Liver (tissue), 9 donors: ENCODE measurements around the gene EPB41L1. TPM values are rescaled to one million over a fixed set of nuclear protein-coding genes. Genes with fewer than 3 reads are reported as not detected.

Source experiments
- DNase-seq: peaks from one replicate; pipeline ENCODE4 v3.0.0-alpha.2; 2017; ENCODE audit warnings: low spot score
- H3K27ac ChIP-seq, 2 donors: one replicate each; pipeline ENCODE4 v1.7.0; 2013; ENCODE audit warnings: inconsistent platforms in 2 of 2, low read length in 2 of 2, control low read depth in 1 of 2, low read depth in 1 of 2, mild to moderate bottlenecking in 1 of 2
- H3K27me3 ChIP-seq, 4 donors: one replicate each; pipeline versions ENCODE4 v1.6.1 to v1.7.0; 2013; ENCODE audit warnings: low read length in 3 of 4, inconsistent platforms in 1 of 4, mild to moderate bottlenecking in 1 of 4, moderate library complexity in 1 of 4; ENCODE audit not compliant: control insufficient read depth in 4 of 4, insufficient read depth in 4 of 4
- H3K36me3 ChIP-seq, 4 donors: one replicate each; pipeline versions ENCODE4 v1.6.1 to v1.7.0; 2013; ENCODE audit warnings: low read length in 3 of 4, mild to moderate bottlenecking in 3 of 4, low read depth in 1 of 4, moderate library complexity in 1 of 4; ENCODE audit not compliant: control insufficient read depth in 4 of 4, insufficient read depth in 3 of 4
- H3K4me1 ChIP-seq, 4 donors: one replicate each; pipeline versions ENCODE4 v1.6.1 to v1.7.0; 2013; ENCODE audit warnings: low read length in 3 of 4, mild to moderate bottlenecking in 3 of 4, moderate library complexity in 1 of 4; ENCODE audit not compliant: control insufficient read depth in 4 of 4, insufficient read depth in 4 of 4
- H3K4me3 ChIP-seq, 3 donors: one replicate each; pipeline versions ENCODE4 v1.6.1 to v1.7.0; 2013; ENCODE audit warnings: low read length in 3 of 3, control low read depth in 1 of 3, low read depth in 1 of 3, mild to moderate bottlenecking in 1 of 3
- H3K9ac ChIP-seq, 2 donors: one replicate each; pipeline ENCODE4 v1.7.0; 2013; ENCODE audit warnings: low read length in 2 of 2, mild to moderate bottlenecking in 2 of 2, moderate library complexity in 2 of 2, control low read depth in 1 of 2, low read depth in 1 of 2
- H3K9me3 ChIP-seq, 4 donors: one replicate each; pipeline versions ENCODE4 v1.6.1 to v1.7.0; 2013; ENCODE audit warnings: low read length in 3 of 4; ENCODE audit not compliant: control insufficient read depth in 4 of 4
- FOXA1 ChIP-seq: IDR thresholded peaks from 2 replicates; pipeline ENCODE4 v1.6.1; 2016; ENCODE audit warnings: antibody characterized with exemption
- GABPA ChIP-seq, 2 donors: IDR thresholded peaks in 1 of 2; conservative IDR thresholded peaks in 1 of 2; 2 replicates each; pipeline ENCODE4 v1.6.1; 2016; ENCODE audit warnings: antibody characterized with exemption in 2 of 2, mild to moderate bottlenecking in 1 of 2, moderate library complexity in 1 of 2
- HNF4G ChIP-seq: IDR thresholded peaks from 2 replicates; pipeline ENCODE4 v1.6.1; 2016; ENCODE audit warnings: antibody characterized with exemption
- NR2F2 ChIP-seq: IDR thresholded peaks from 2 replicates; pipeline ENCODE4 v1.6.1; 2016; ENCODE audit warnings: antibody characterized with exemption
- RAD21 ChIP-seq, 2 donors: IDR thresholded peaks; 2 replicates each; pipeline ENCODE4 v1.6.1; 2016; ENCODE audit warnings: antibody characterized with exemption in 2 of 2, mild to moderate bottlenecking in 2 of 2
- TAF1 ChIP-seq: conservative IDR thresholded peaks from 2 replicates; pipeline ENCODE4 v1.6.1; 2016; ENCODE audit warnings: antibody characterized with exemption, mild to moderate bottlenecking
- YY1 ChIP-seq: IDR thresholded peaks from 2 replicates; pipeline ENCODE4 v1.6.1; 2016; ENCODE audit warnings: antibody characterized with exemption, mild to moderate bottlenecking
- WGBS: extraction: QIAGEN DNeasy Blood & Tissue Kit; methylation state at CpG from one replicate; pipeline ENCODE4 v1.1.7; 2013; 5-methylcytosine and 5-hydroxymethylcytosine counted together
- polyA plus RNA-seq, 2 donors: library from polyadenylated mRNA; stranded (reverse) in 1 of 2; unstranded in 1 of 2; fragments of 200-250 nt in 1 of 2; fragments of >200 nt in 1 of 2; fragmentation: Nextera tagmentation in 1 of 2; extraction: Ambion mirVana in 1 of 2; gene quantifications; one replicate each; pipeline versions ENCODE4 v1.2.1 to v1.2.3, GENCODE V29; 2013 to 2015
- total RNA-seq, 2 donors: library from RNA; depleted of rRNA; stranded (reverse); fragments of >200 nt; gene quantifications; one replicate each; pipeline ENCODE4 v1.2.3, GENCODE V29; 2014
- TF ChIP-seq, protein P1 (sequence below): fragments of 150-350 bp; IDR thresholded peaks from 2 replicates; pipeline ENCODE4 v1.5.1; 2017; ENCODE audit warnings: improper control_type of control experiment, low read depth, low read length; ENCODE audit not compliant: missing input control
- TF ChIP-seq, protein P2 (sequence below): IDR thresholded peaks from 2 replicates; pipeline ENCODE4 v1.6.1; 2016; ENCODE audit warnings: antibody characterized with exemption, mild to moderate bottlenecking
- TF ChIP-seq, protein P3 (sequence below): IDR thresholded peaks from 2 replicates; pipeline ENCODE4 v1.6.1; 2016; ENCODE audit warnings: antibody characterized with exemption
- TF ChIP-seq, protein P4 (sequence below): IDR thresholded peaks from 2 replicates; pipeline ENCODE4 v1.6.1; 2016; ENCODE audit warnings: antibody characterized with exemption
- donor health status: healthy.
- donor health status: healthy.
- donor health status: healthy.
- donor health status: healthy.
- donor health status: healthy.

EPB41L1 gene
- total and polyA plus RNA-seq, 4 donors, result 2.4 to 11.9 (median 4.3) TPM

DNA sequence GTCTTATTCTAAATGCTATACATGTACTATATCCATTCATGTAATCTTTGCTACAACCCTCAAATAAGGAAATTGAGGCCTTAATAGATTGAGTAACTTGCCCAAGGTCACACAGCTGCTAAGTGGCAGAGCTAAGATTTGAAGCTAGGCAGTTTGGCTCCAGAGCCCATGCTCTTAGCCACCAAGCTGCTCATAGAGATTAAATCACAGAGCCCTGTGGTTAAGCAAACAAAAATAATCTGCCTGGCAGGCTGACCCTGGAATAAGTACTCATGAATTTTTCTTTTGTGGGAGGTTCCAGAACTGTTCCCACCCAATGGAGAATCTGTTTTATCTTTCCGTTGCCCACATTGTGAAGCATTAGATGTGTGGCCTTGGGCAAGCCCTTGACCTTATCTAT lies 89.2 kb downstream of the EPB41L1 start:
- Histone ChIP-seq H3K36me3 (peaks cover 9 to 66% (median 51%) of the 10 kb centered on the region in 4 donors), H3K27ac (no peak overlapping the region), H3K9me3 (no peaks in the 10 kb centered on the region), H3K27me3 (no peaks in the 10 kb centered on the region), H3K9ac (no peak overlapping the region), H3K4me3 (no peak overlapping the region), H3K4me1 (peaks cover 0 to 2% (median 1%) of the 10 kb centered on the region in 4 donors)
- 85% methylated on average over 1 of the region's 1 CpG for WGBS
- TF ChIP-seq FOXA1, result no peak
- no peak for TF ChIP-seq HNF4G
- TF ChIP-seq, protein P1, sequence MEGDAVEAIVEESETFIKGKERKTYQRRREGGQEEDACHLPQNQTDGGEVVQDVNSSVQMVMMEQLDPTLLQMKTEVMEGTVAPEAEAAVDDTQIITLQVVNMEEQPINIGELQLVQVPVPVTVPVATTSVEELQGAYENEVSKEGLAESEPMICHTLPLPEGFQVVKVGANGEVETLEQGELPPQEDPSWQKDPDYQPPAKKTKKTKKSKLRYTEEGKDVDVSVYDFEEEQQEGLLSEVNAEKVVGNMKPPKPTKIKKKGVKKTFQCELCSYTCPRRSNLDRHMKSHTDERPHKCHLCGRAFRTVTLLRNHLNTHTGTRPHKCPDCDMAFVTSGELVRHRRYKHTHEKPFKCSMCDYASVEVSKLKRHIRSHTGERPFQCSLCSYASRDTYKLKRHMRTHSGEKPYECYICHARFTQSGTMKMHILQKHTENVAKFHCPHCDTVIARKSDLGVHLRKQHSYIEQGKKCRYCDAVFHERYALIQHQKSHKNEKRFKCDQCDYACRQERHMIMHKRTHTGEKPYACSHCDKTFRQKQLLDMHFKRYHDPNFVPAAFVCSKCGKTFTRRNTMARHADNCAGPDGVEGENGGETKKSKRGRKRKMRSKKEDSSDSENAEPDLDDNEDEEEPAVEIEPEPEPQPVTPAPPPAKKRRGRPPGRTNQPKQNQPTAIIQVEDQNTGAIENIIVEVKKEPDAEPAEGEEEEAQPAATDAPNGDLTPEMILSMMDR, result no peak
- TF ChIP-seq, protein P2, sequence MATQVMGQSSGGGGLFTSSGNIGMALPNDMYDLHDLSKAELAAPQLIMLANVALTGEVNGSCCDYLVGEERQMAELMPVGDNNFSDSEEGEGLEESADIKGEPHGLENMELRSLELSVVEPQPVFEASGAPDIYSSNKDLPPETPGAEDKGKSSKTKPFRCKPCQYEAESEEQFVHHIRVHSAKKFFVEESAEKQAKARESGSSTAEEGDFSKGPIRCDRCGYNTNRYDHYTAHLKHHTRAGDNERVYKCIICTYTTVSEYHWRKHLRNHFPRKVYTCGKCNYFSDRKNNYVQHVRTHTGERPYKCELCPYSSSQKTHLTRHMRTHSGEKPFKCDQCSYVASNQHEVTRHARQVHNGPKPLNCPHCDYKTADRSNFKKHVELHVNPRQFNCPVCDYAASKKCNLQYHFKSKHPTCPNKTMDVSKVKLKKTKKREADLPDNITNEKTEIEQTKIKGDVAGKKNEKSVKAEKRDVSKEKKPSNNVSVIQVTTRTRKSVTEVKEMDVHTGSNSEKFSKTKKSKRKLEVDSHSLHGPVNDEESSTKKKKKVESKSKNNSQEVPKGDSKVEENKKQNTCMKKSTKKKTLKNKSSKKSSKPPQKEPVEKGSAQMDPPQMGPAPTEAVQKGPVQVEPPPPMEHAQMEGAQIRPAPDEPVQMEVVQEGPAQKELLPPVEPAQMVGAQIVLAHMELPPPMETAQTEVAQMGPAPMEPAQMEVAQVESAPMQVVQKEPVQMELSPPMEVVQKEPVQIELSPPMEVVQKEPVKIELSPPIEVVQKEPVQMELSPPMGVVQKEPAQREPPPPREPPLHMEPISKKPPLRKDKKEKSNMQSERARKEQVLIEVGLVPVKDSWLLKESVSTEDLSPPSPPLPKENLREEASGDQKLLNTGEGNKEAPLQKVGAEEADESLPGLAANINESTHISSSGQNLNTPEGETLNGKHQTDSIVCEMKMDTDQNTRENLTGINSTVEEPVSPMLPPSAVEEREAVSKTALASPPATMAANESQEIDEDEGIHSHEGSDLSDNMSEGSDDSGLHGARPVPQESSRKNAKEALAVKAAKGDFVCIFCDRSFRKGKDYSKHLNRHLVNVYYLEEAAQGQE, result no peak
- no peak for TF ChIP-seq GABPA (IDR thresholded peaks at IDR 0.05 in 1 of 2, conservative IDR thresholded peaks at IDR 0.05 in 1 of 2)
- TF ChIP-seq RAD21 (IDR thresholded peaks at IDR 0.05), result no peak
- TF ChIP-seq, protein P3, sequence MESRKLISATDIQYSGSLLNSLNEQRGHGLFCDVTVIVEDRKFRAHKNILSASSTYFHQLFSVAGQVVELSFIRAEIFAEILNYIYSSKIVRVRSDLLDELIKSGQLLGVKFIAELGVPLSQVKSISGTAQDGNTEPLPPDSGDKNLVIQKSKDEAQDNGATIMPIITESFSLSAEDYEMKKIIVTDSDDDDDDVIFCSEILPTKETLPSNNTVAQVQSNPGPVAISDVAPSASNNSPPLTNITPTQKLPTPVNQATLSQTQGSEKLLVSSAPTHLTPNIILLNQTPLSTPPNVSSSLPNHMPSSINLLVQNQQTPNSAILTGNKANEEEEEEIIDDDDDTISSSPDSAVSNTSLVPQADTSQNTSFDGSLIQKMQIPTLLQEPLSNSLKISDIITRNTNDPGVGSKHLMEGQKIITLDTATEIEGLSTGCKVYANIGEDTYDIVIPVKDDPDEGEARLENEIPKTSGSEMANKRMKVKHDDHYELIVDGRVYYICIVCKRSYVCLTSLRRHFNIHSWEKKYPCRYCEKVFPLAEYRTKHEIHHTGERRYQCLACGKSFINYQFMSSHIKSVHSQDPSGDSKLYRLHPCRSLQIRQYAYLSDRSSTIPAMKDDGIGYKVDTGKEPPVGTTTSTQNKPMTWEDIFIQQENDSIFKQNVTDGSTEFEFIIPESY, result no peak
- no peak for TF ChIP-seq TAF1
- no peak for DNase-seq

DNA sequence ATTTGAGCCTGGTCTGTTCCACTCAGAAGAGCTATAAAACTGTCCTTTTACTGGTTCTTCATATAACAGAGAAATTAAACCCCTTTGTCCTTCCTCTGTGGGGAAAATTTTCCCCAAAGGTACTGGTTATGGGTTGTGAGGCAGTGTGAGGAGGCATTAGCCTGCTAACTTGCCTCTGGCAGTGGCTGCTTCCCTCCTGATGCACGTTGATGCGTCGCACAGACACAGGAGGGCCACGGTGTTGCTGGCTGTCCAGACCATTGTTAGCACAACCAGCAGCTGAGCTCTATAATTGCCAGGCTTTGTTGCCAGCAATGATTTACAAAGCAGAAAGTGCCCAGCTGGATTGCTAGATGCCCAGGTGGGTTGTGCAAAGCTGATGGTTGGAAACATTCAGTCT lies 91.9 kb downstream of the EPB41L1 start:
- Histone ChIP-seq H3K27ac (no peak overlapping the region), H3K9me3 (no peaks in the 10 kb centered on the region), H3K4me3 (no peak overlapping the region), H3K36me3 (peaks cover 13 to 55% (median 49%) of the 10 kb centered on the region in 4 donors), H3K27me3 (no peaks in the 10 kb centered on the region), H3K4me1 (no peaks in the 10 kb centered on the region), H3K9ac (no peak overlapping the region)
- WGBS, result 97% methylated on average over 4 of the region's 4 CpGs
- TF ChIP-seq YY1, result no peak
- TF ChIP-seq, protein P1, result no peak
- TF ChIP-seq GABPA (IDR thresholded peaks at IDR 0.05 in 1 of 2, conservative IDR thresholded peaks at IDR 0.05 in 1 of 2), result no peak
- no peak for TF ChIP-seq RAD21 (IDR thresholded peaks at IDR 0.05)
- TF ChIP-seq, protein P4, sequence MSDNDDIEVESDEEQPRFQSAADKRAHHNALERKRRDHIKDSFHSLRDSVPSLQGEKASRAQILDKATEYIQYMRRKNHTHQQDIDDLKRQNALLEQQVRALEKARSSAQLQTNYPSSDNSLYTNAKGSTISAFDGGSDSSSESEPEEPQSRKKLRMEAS, result no peak
- no peak for TF ChIP-seq NR2F2
- no peak for DNase-seq
